Astrocyte of the cerebellum (primary cell): ENCODE measurements around the gene BBS9.

Source experiments
- DNase-seq: peaks from one replicate; pipeline ENCODE4 v3.0.0-alpha.2; 2011; ENCODE audit warnings: low read depth
- H3K4me3 ChIP-seq: 2 replicates; pipeline ENCODE4 v1.5.1; 2011; ENCODE audit warnings: mild to moderate bottlenecking, low read depth, low read length, moderate library complexity
- CTCF ChIP-seq: IDR thresholded peaks from 2 replicates; pipeline ENCODE4 v1.5.1; 2012; ENCODE audit warnings: low read length, low read depth, moderate library complexity, mild to moderate bottlenecking; ENCODE audit errors: missing control alignments
- in situ Hi-C: cut with HindIII; loops from 2 replicates; pipeline ENCODE4 v1.10.0; 2017; ENCODE audit warnings: low sequenced_read_pairs

Gene BBS9

GRCh38 chr7:33190688-33191304 is 61.4 kb downstream of the BBS9 start:
- in situ Hi-C loops, result no loop called here
- no peak overlapping the region for H3K4me3 ChIP-seq
- DNase-seq, result no peak
- TF ChIP-seq CTCF, result no peak

- no peak for DNase-seq
- no peak for TF ChIP-seq CTCF
- in situ Hi-C loops, result no loop called here
- H3K4me3 ChIP-seq, result no peak overlapping the region
Measured at GRCh38 chr7:33191340-33191739, 62.0 kb downstream of the BBS9 start.

GRCh38 chr7:33192695-33193291 is 63.4 kb downstream of the BBS9 start:
- in situ Hi-C loops, result no loop called here
- DNase-seq, result no peak
- no peak overlapping the region for H3K4me3 ChIP-seq
- TF ChIP-seq CTCF, result no peak

- in situ Hi-C loops, result no loop called here
- H3K4me3 ChIP-seq, result no peak overlapping the region
- no peak for DNase-seq
- no peak for TF ChIP-seq CTCF
Measured at GRCh38 chr7:33193308-33193864, 64.0 kb downstream of the BBS9 start.

GRCh38 chr7:33195264-33195663 is 65.9 kb downstream of the BBS9 start:
- TF ChIP-seq CTCF, result no peak
- peak; percentile 60 for DNase-seq
- no peak overlapping the region for H3K4me3 ChIP-seq
- in situ Hi-C loops, result no loop called here

GRCh38 chr7:33196221-33196620 is 66.9 kb downstream of the BBS9 start:
- H3K4me3 ChIP-seq, result no peak overlapping the region
- in situ Hi-C loops, result no loop called here
- no peak for TF ChIP-seq CTCF
- peak; percentile 27 for DNase-seq
